Keratinocyte (primary cell): ENCODE results near the gene EEF1G. TPM values are rescaled to one million over a fixed set of nuclear protein-coding genes. Genes with fewer than 3 reads are reported as not detected.
"Not testable (repeated sequence)": the region's sequence is repeated elsewhere in the genome, so short reads cannot be mapped to it uniquely, and the experiment has no call there.

Experiments used
- DNase-seq: peaks from one replicate; pipeline ENCODE4 v3.0.0-alpha.2; 2011; ENCODE audit warnings: low read depth, missing footprints, low spot score
- FAIRE-seq: peaks from 2 replicates; lab custom pipeline; 2011; peaks lifted over from hg19 to GRCh38; lab: Jason Lieb, UNC
- H2AFZ ChIP-seq: 2 replicates; pipeline ENCODE4 v1.6.0; 2012; ENCODE audit warnings: low read length, control low read depth, inconsistent platforms; ENCODE audit not compliant: control insufficient read depth
- H3K27ac ChIP-seq: 2 replicates; pipeline ENCODE4 v1.5.1; 2011; ENCODE audit warnings: low read length; ENCODE audit not compliant: control insufficient read depth, insufficient read depth
- H3K27me3 ChIP-seq: 3 replicates; pipeline ENCODE4 v1.6.0; 2011; ENCODE audit warnings: low read length; ENCODE audit not compliant: control insufficient read depth, insufficient read depth; ENCODE audit errors: extremely low read depth
- H3K36me3 ChIP-seq, 2 experiments: 2 replicates in 1 of 2; 3 replicates in 1 of 2; pipeline ENCODE4 v1.5.1; 2011; ENCODE audit warnings: low read length in 2 of 2, mild to moderate bottlenecking in 1 of 2; ENCODE audit not compliant: control insufficient read depth in 2 of 2, insufficient read depth in 2 of 2; ENCODE audit errors: extremely low read depth in 1 of 2
- H3K4me1 ChIP-seq: 3 replicates; pipeline ENCODE4 v1.5.1; 2011; ENCODE audit warnings: low read length; ENCODE audit not compliant: control insufficient read depth, insufficient read depth; ENCODE audit errors: extremely low read depth
- H3K4me2 ChIP-seq: 3 replicates; pipeline ENCODE4 v1.6.0; 2011; ENCODE audit warnings: low read depth, low read length; ENCODE audit not compliant: control insufficient read depth, insufficient read depth; ENCODE audit errors: extremely low read depth
- H3K4me3 ChIP-seq, 3 experiments: fragments of 200-600 bp in 1 of 3; sonication (generic) in 1 of 3; 2 replicates in 2 of 3; 3 replicates in 1 of 3; pipeline ENCODE4 v1.5.1; 2011 to 2016; ENCODE audit warnings: low read length in 3 of 3, mild to moderate bottlenecking in 3 of 3, control low read depth in 2 of 3, inconsistent platforms in 1 of 3, low read depth in 1 of 3, mixed read lengths in 1 of 3, mixed run types in 1 of 3, moderate library complexity in 1 of 3; ENCODE audit not compliant: control insufficient read depth in 2 of 3, insufficient read depth in 2 of 3; ENCODE audit errors: extremely low read depth in 1 of 3
- H3K79me2 ChIP-seq: 2 replicates; pipeline ENCODE4 v1.6.0; 2012; ENCODE audit warnings: low read length; ENCODE audit not compliant: control insufficient read depth, insufficient read depth
- H3K9ac ChIP-seq: 3 replicates; pipeline ENCODE4 v1.6.0; 2011; ENCODE audit warnings: low read length; ENCODE audit not compliant: control insufficient read depth, insufficient read depth; ENCODE audit errors: extremely low read depth
- H3K9me1 ChIP-seq: 3 replicates; pipeline ENCODE4 v1.6.0; 2011; ENCODE audit warnings: low read length; ENCODE audit not compliant: control insufficient read depth, insufficient read depth; ENCODE audit errors: extremely low read depth
- H3K9me3 ChIP-seq: 2 replicates; pipeline ENCODE4 v1.5.1; 2012; ENCODE audit warnings: low read depth, low read length; ENCODE audit not compliant: control insufficient read depth
- H4K20me1 ChIP-seq: 3 replicates; pipeline ENCODE4 v1.6.0; 2011; ENCODE audit warnings: low read length; ENCODE audit not compliant: control insufficient read depth, insufficient read depth; ENCODE audit errors: extremely low read depth
- EZH2 ChIP-seq: IDR thresholded peaks from one replicate; pipeline ENCODE4 v1.6.1; 2012; ENCODE audit warnings: inconsistent platforms, mild to moderate bottlenecking, low read length, moderate library complexity
- dilution Hi-C: fragments of 300-500 bp; cut with MboI; formaldehyde crosslinking; loops from one replicate; pipeline ENCODE4 v1.7.0; 2020; ENCODE audit warnings: low sequenced_read_pairs; ENCODE audit not compliant: extremely low pct_ligation_motif_present
- polyA plus RNA-seq, 5 experiments: library from polyadenylated mRNA; depleted of rRNA in 3 of 5; stranded (reverse) in 3 of 5; stranded (forward) in 1 of 5; unstranded in 1 of 5; fragments of >200 nt; gene quantifications; 1 replicate in 1 of 5; 2 replicates in 3 of 5; 3 replicates in 1 of 5; pipeline versions ENCODE4 v1.2.1 to v1.2.3, GENCODE V29; 2011 to 2012; ENCODE audit warnings: missing spikeins in 2 of 5, low read depth in 1 of 5, low replicate concordance in 1 of 5
- TF ChIP-seq, protein P1 (sequence below), 3 experiments: IDR thresholded peaks in 1 of 3; conservative IDR thresholded peaks in 1 of 3; optimal IDR thresholded peaks in 1 of 3; 2 replicates in 2 of 3; 3 replicates in 1 of 3; pipeline versions ENCODE3 to v1.5.1; 2011; ENCODE audit warnings: low read length in 3 of 3, mild to moderate bottlenecking in 3 of 3, moderate library complexity in 2 of 3, control low read depth in 1 of 3, inconsistent platforms in 1 of 3; ENCODE audit not compliant: insufficient read depth in 2 of 3; ENCODE audit errors: extremely low read depth in 1 of 3

The EEF1G gene
- polyA plus RNA-seq, 1 donor (not counting 4 experiments of a cell fraction or from before 2014, with no cell fraction given) = 1,735 TPM

DNA sequence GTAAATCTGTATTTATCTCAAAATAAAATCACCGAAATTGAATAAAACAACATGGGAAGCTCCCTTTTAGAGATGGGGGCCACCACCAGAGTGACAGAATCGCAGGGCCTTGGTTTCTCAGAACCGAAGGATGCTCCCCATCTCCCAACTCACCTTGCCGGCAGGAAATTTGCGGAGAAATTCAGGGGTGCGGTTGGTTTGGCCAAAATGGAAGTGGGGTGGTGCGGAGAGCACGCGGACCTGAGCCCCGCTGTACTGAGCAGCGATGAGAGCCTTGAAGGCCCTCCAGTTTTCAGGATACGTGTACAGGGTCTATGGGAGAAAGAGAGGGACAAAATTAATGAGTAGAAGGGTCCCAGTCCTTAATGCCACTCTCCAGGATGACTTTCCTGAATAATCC lies 1.3 kb downstream of the EEF1G start:
- no peak for FAIRE-seq
- dilution Hi-C loops = no loop called here

DNA sequence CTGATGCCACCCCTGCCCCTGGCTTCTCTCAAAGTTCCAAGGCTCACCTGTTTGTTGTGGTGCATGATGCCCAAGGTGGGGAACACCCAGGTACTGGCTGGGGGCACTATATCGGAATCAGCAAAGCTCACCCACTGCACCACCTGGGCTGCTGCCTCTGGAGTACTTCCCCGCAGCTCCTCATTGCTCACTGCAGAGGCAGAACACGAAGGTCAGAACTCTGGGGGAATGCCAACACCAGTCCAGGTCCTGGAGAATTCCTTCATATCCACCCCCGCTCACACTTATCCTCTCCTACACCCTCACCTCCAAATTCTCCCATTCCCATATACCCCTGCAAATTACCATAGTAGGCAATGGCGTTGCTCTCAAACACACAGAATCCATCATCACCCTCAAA lies 2.2 kb downstream of the EEF1G start:
- H3K9ac ChIP-seq, H3K9me3 ChIP-seq, DNase-seq, H3K27me3 ChIP-seq, H3K27ac ChIP-seq, dilution Hi-C loops, H2AFZ ChIP-seq, FAIRE-seq, H3K9me1 ChIP-seq: not testable (repeated sequence)
- Histone ChIP-seq H3K79me2 (peaks cover 68% of the 10 kb centered on the region), H3K4me2 (peak overlapping the region; percentile 95), H4K20me1 (peaks cover 19% of the 10 kb centered on the region), H3K4me3 (peak overlapping the region in 1 of 3 experiments; percentile 99), H3K36me3 (peaks cover 31 to 50% of the 10 kb centered on the region in 2 experiments), H3K4me1 (peaks cover 25% of the 10 kb centered on the region)

More for the DNA sequence above, 1.3 kb downstream of the EEF1G start:
- Histone ChIP-seq H3K27ac (peak overlapping the region; percentile 87), H3K4me3 (peak overlapping the region; percentile 88 to 99 (median 96)), H4K20me1 (peaks cover 16% of the 10 kb centered on the region), H3K9me3 (no peaks in the 10 kb centered on the region), H3K36me3 (peaks cover 24 to 48% of the 10 kb centered on the region in 2 experiments), H3K4me1 (peaks cover 25% of the 10 kb centered on the region), H3K4me2 (peak overlapping the region; percentile 95), H2AFZ (no peak overlapping the region), H3K9ac (peak overlapping the region; percentile 98), H3K27me3 (no peaks in the 10 kb centered on the region), H3K9me1 (peaks cover 2% of the 10 kb centered on the region), H3K79me2 (peaks cover 59% of the 10 kb centered on the region)
- DNase-seq = no peak
- TF ChIP-seq, protein P1, sequence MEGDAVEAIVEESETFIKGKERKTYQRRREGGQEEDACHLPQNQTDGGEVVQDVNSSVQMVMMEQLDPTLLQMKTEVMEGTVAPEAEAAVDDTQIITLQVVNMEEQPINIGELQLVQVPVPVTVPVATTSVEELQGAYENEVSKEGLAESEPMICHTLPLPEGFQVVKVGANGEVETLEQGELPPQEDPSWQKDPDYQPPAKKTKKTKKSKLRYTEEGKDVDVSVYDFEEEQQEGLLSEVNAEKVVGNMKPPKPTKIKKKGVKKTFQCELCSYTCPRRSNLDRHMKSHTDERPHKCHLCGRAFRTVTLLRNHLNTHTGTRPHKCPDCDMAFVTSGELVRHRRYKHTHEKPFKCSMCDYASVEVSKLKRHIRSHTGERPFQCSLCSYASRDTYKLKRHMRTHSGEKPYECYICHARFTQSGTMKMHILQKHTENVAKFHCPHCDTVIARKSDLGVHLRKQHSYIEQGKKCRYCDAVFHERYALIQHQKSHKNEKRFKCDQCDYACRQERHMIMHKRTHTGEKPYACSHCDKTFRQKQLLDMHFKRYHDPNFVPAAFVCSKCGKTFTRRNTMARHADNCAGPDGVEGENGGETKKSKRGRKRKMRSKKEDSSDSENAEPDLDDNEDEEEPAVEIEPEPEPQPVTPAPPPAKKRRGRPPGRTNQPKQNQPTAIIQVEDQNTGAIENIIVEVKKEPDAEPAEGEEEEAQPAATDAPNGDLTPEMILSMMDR (optimal IDR thresholded peaks at IDR 0.05 in 1 of 3, IDR thresholded peaks at IDR 0.05 in 1 of 3, conservative IDR thresholded peaks at IDR 0.05 in 1 of 3; ENCODE audit: extremely low read depth in 1 of 3, insufficient read depth in 2 of 3, low read length in 3 of 3) = no peak
- no peak for TF ChIP-seq EZH2

DNA sequence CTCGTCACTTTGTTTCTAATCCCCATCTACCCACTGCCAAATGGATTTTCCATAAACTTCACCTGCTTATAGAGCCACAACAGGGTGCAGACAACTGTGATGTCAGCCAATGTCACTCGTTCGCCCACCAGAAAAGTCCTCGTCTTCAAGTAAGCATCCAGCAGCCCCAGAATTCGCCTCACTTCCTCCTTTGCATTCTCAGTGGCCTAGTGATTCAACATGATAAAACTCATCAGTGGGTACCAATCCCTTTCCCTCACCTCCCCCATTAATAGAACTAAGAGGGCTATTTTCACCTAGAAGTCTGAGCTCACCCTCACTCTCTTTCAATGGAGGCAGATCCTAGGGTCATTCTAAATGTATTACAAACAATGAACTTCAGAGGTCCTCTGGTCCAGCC lies 2.8 kb downstream of the EEF1G start:
- DNase-seq, H3K27ac ChIP-seq, FAIRE-seq, H3K4me2 ChIP-seq, H3K9me1 ChIP-seq, dilution Hi-C loops, H3K9me3 ChIP-seq, H3K4me3 ChIP-seq, H3K9ac ChIP-seq, H2AFZ ChIP-seq, H3K27me3 ChIP-seq: not testable (repeated sequence)
- Histone ChIP-seq H3K4me1 (peaks cover 25% of the 10 kb centered on the region), H3K36me3 (peaks cover 33 to 50% of the 10 kb centered on the region in 2 experiments), H3K79me2 (peaks cover 74% of the 10 kb centered on the region), H4K20me1 (peaks cover 21% of the 10 kb centered on the region)
